K562 (cell line): ENCODE measurements around the gene MOSPD3. TPM values are rescaled to one million over a fixed set of nuclear protein-coding genes. Genes with fewer than 3 reads are reported as not detected.
"Not testable (repeated sequence)": the region's sequence is repeated elsewhere in the genome, so short reads cannot be mapped to it uniquely, and the experiment has no call there.

Experiments used
- ATAC-seq: fragments of 200-7000 bp; cut with Tn5 transposase; 3 replicates; pipeline ENCODE4 v1.9.1; 2020; ENCODE audit warnings: moderate library complexity
- BruUV-seq: library from RNA; stranded (reverse); fragments of 400-500 nt; replicated peaks from 2 replicates; lab custom pipeline; 2021; lab: Mats Ljungman, UMichigan
- CTCF ChIA-PET: fragments of 300-600 bp; formaldehyde crosslinking; extraction: SDS; loops from one replicate; lab custom pipeline; 2021; ENCODE audit warnings: low intra/inter-chr PET ratio; lab: Yijun Ruan, JAX
- POLR2A ChIA-PET: fragments of 300-600, 350-650 bp; sonication (Branson Sonifier 250); formaldehyde crosslinking; extraction: SDS; loops from one replicate; lab custom pipeline; 2021; ENCODE audit warnings: antibody characterized with exemption, inconsistent platforms; lab: Yijun Ruan, JAX
- DNase-seq, 4 experiments: peaks; one replicate each; pipeline versions ENCODE4 v3.0.0 to v3.0.0-alpha.2; 2011 to 2018; ENCODE audit warnings: low spot score in 3 of 4, mixed read lengths in 3 of 4; ENCODE audit errors: extremely low read depth in 1 of 4
- FAIRE-seq: peaks from 2 replicates; lab custom pipeline; 2011; peaks lifted over from hg19 to GRCh38; lab: Jason Lieb, UNC
- H2AFZ ChIP-seq: 2 replicates; pipeline ENCODE4 v1.6.0; 2011; ENCODE audit warnings: low read depth, low read length, control low read depth, inconsistent platforms
- H3K27ac ChIP-seq: fragments of 200-600 bp; 3 replicates; pipeline ENCODE4 v1.8.0; 2011; ENCODE audit warnings: low read depth, mild to moderate bottlenecking, control low read depth, inconsistent platforms, low read length, moderate library complexity, mixed read lengths; ENCODE audit errors: extremely low read depth
- H3K27me3 ChIP-seq, 2 experiments: fragments of 300-600 bp in 1 of 2; 2 replicates in 1 of 2; 3 replicates in 1 of 2; pipeline versions ENCODE4 v1.6.0 to v1.8.0; 2011; ENCODE audit warnings: inconsistent platforms in 2 of 2, low read length in 2 of 2, mild to moderate bottlenecking in 1 of 2, mixed read lengths in 1 of 2, moderate library complexity in 1 of 2; ENCODE audit not compliant: control insufficient read depth in 2 of 2, insufficient read depth in 2 of 2
- H3K36me3 ChIP-seq: fragments of 300-600 bp; 3 replicates; pipeline ENCODE4 v1.8.0; 2011; ENCODE audit warnings: mild to moderate bottlenecking, low read length, inconsistent platforms; ENCODE audit not compliant: control insufficient read depth, insufficient read depth
- H3K4me1 ChIP-seq, 2 experiments: fragments of 200-600 bp in 1 of 2; replicated peaks in 1 of 2; 2 replicates in 1 of 2; 3 replicates in 1 of 2; pipeline versions ENCODE4 v1.5.1 to v1.8.0; 2011; ENCODE audit warnings: inconsistent platforms in 2 of 2, low read length in 2 of 2, mild to moderate bottlenecking in 1 of 2, mixed read lengths in 1 of 2, moderate library complexity in 1 of 2; ENCODE audit not compliant: control insufficient read depth in 2 of 2, insufficient read depth in 2 of 2
- H3K4me2 ChIP-seq: 2 replicates; pipeline ENCODE4 v1.6.1; 2011; ENCODE audit warnings: low read length, control low read depth, inconsistent platforms, mixed read lengths; ENCODE audit not compliant: insufficient read depth
- H3K4me3 ChIP-seq: fragments of 200-600 bp; sonication (generic), shearing (Covaris generic); 2 replicates; pipeline ENCODE4 v1.5.1; 2016; ENCODE audit warnings: control low read depth, inconsistent platforms
- H3K79me2 ChIP-seq: fragments of 200-600 bp; 3 replicates; pipeline ENCODE4 v1.8.0; 2011; ENCODE audit warnings: low read length, inconsistent platforms; ENCODE audit not compliant: control insufficient read depth, insufficient read depth
- H3K9ac ChIP-seq, 2 experiments: 2 replicates each; pipeline versions ENCODE4 v1.6.0 to v1.6.1; 2011; ENCODE audit warnings: low read depth in 2 of 2, low read length in 2 of 2, control low read depth in 1 of 2, inconsistent platforms in 1 of 2, mild to moderate bottlenecking in 1 of 2, mixed read lengths in 1 of 2; ENCODE audit not compliant: insufficient read depth in 1 of 2
- H3K9me1 ChIP-seq: one replicate; pipeline ENCODE4 v1.6.0; 2011; ENCODE audit warnings: inconsistent platforms, mild to moderate bottlenecking, low read length, moderate library complexity; ENCODE audit not compliant: control insufficient read depth, insufficient read depth
- H3K9me3 ChIP-seq: replicated peaks from 2 replicates; pipeline ENCODE4 v1.5.1; 2011; ENCODE audit warnings: low read depth, low read length, inconsistent platforms; ENCODE audit not compliant: control insufficient read depth, insufficient read depth
- H4K20me1 ChIP-seq: replicated peaks from 2 replicates; pipeline ENCODE4 v1.6.1; 2011; ENCODE audit warnings: low read length, inconsistent platforms, mixed read lengths; ENCODE audit not compliant: control insufficient read depth, insufficient read depth
- BHLHE40 ChIP-seq: IDR thresholded peaks from 2 replicates; pipeline ENCODE4 v1.6.1; 2011; ENCODE audit warnings: low read length, improper control_type of control experiment
- NFIC ChIP-seq: fragments of 450-650 bp; IDR thresholded peaks from 2 replicates; pipeline ENCODE4 v1.6.1; 2017; ENCODE audit warnings: mild to moderate bottlenecking, inconsistent platforms
- WGBS: fragments of 100-300 bp; shearing (Covaris generic); methylation state at CpG from one replicate; pipeline ENCODE4 v1.1.6; 2016; ENCODE audit warnings: low coverage, mixed read lengths; ENCODE audit not compliant: insufficient coverage; ENCODE audit errors: missing lambda C conversion rate; 5-methylcytosine and 5-hydroxymethylcytosine counted together
- in situ Hi-C: fragments of 300-500 bp; cut with MboI; formaldehyde crosslinking; loops from 4 replicates; pipeline ENCODE4 v1.15.0; 2018; ENCODE audit warnings: inconsistent platforms, mixed read lengths
- intact Hi-C: fragments of 100-400 bp; cut with micrococcal nuclease; formaldehyde crosslinking; loops from 2 replicates; pipeline ENCODE4 v1.14.2; 2022
- polyA plus RNA-seq, 8 experiments: library from polyadenylated mRNA; depleted of rRNA in 4 of 8; stranded (reverse) in 5 of 8; unstranded in 3 of 8; fragments of >200 nt; fragmentation: Nextera tagmentation in 2 of 8; fragmentation: Illumina TruSeq in 1 of 8; extraction: Ambion mirVana in 2 of 8; extraction: Trizol in 1 of 8; gene quantifications; 2 replicates each; pipeline versions ENCODE4 v1.2.1 to v1.2.3, GENCODE V29; 2011 to 2014; ENCODE audit warnings: inconsistent platforms in 1 of 8, missing spikeins in 1 of 8
- small RNA-seq: library from RNA; depleted of rRNA; stranded (forward); fragments of <200 nt; gene quantifications from one replicate; pipeline ENCODE3, GENCODE V24; 2014
- total RNA-seq, 7 experiments: library from RNA; depleted of rRNA in 6 of 7; stranded (reverse); fragments of >200 nt in 6 of 7; fragmentation: Illumina TruSeq in 2 of 7; extraction: Trizol in 2 of 7; gene quantifications; 2 replicates each; pipeline versions ENCODE4 v1.2.1 to v1.2.3, GENCODE V29; 2011 to 2021; ENCODE audit warnings: low replicate concordance in 1 of 7
- TF ChIP-seq, protein P1 (sequence below): sonication (generic); formaldehyde crosslinking; IDR thresholded peaks from 2 replicates; pipeline ENCODE4 v1.5.0; 2020; ENCODE audit warnings: missing genetic modification reagents

The MOSPD3 gene
- total and polyA plus RNA-seq, 9 of the 15 experiments (the other 6 are each of a cell fraction or from before 2014, with no cell fraction given): 1.4 to 32.1 (median 7.3) TPM

DNA sequence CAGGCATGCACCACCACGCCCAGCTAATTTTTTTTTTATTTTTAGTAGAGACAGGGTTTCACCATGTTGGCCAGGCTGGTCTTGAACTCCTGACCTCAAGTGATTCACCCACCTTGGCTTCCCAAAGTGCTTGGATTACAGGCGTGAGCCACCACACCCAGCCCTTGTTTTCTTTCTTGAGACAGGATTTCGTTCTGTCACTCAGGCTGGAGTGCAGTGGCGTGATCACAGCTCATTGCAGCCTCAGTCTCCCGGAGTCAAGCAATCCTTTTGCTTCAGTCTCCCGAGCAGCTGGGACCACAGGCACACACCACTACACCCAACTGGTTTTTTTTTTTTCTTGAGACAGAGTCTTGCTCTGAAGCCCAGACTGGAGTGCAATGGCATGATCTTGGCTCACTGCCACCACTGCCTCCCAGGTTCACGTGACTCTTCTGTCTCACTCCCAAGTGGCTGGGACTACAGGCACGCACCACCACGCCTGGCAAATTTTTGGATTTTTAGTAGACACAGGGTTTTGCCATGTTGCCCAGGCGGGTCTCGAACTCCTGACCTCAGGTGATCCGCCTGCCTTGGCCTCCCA, 49.9 kb downstream of the MOSPD3 start:
- H3K4me3 ChIP-seq, FAIRE-seq, H3K9me3 ChIP-seq, H3K4me2 ChIP-seq, POLR2A ChIA-PET, intact Hi-C loops, H3K9me1 ChIP-seq, H3K36me3 ChIP-seq, H3K27me3 ChIP-seq, in situ Hi-C loops, H3K27ac ChIP-seq, CTCF ChIA-PET, BruUV-seq, H3K9ac ChIP-seq, H4K20me1 ChIP-seq, ATAC-seq, DNase-seq, H2AFZ ChIP-seq, H3K79me2 ChIP-seq, H3K4me1 ChIP-seq: not testable (repeated sequence)
- TF ChIP-seq NFIC (peak; percentile 81), BHLHE40 (peak; percentile 54)
- TF ChIP-seq, protein P1, sequence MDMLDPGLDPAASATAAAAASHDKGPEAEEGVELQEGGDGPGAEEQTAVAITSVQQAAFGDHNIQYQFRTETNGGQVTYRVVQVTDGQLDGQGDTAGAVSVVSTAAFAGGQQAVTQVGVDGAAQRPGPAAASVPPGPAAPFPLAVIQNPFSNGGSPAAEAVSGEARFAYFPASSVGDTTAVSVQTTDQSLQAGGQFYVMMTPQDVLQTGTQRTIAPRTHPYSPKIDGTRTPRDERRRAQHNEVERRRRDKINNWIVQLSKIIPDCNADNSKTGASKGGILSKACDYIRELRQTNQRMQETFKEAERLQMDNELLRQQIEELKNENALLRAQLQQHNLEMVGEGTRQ (CRISPR knock-in tag): peak; percentile 53; the same call in 1 of the 2 replicates
- 23% methylated on average over 12 of the region's 12 CpGs for WGBS

Small RNAs within 50 kb of the gene (small RNA-seq; reads per million reads assigned to genes)
- not detected for gene SAP25

Other genes with a start within 250 kb of the MOSPD3 start
Only the 7 nearest of the 21 such genes appear.
- gene SAP25, start 38.6 kb upstream of the MOSPD3 start, total RNA-seq (2014; rRNA removed): 1.3 and 1.8 TPM in 2 replicates
- gene SAP25, start 38.6 kb upstream of the MOSPD3 start, total RNA-seq (2014; rRNA removed; fragmentation: Illumina TruSeq; extraction: Trizol): 0.48 TPM in 1 of 2 replicates, not detected in the other
- 1.1 TPM in 2 replicates for gene SAP25, start 38.6 kb upstream of the MOSPD3 start, total RNA-seq (2015; rRNA removed; fragmentation: Illumina TruSeq; extraction: Trizol)
- 3.2 and 5.3 TPM in 2 replicates for gene SAP25, start 38.6 kb upstream of the MOSPD3 start, total RNA-seq (2021)
- gene SAP25, start 38.6 kb upstream of the MOSPD3 start, polyA plus RNA-seq (2011; rRNA removed): 0.42 and 2.1 TPM in 2 replicates
- 0.48 and 2.8 TPM in 2 replicates for gene SAP25, start 38.6 kb upstream of the MOSPD3 start, polyA plus RNA-seq (2014; fragmentation: Illumina TruSeq; extraction: Trizol)
- under 1 TPM; 0.13 to 0.14 TPM for gene SAP25, start 38.6 kb upstream of the MOSPD3 start, polyA plus RNA-seq (2014; fragmentation: Nextera tagmentation; extraction: Ambion mirVana)
- gene SAP25, start 38.6 kb upstream of the MOSPD3 start, polyA plus RNA-seq (2014; rRNA removed): 4.2 and 8.1 TPM in 2 replicates
- 15.0 and 33.7 TPM in 2 replicates for gene LRCH4, start 26.4 kb upstream of the MOSPD3 start, total RNA-seq (2014; rRNA removed)
- gene LRCH4, start 26.4 kb upstream of the MOSPD3 start, total RNA-seq (2014; rRNA removed; fragmentation: Illumina TruSeq; extraction: Trizol): 3.3 and 6.0 TPM in 2 replicates
- 15.0 and 17.2 TPM in 2 replicates for gene LRCH4, start 26.4 kb upstream of the MOSPD3 start, total RNA-seq (2015; rRNA removed; fragmentation: Illumina TruSeq; extraction: Trizol)
- gene LRCH4, start 26.4 kb upstream of the MOSPD3 start, total RNA-seq (2021): 56.0 and 63.3 TPM in 2 replicates
- 9.0 and 22.2 TPM in 2 replicates for gene LRCH4, start 26.4 kb upstream of the MOSPD3 start, polyA plus RNA-seq (2011; rRNA removed)
- 15.7 and 28.6 TPM in 2 replicates for gene LRCH4, start 26.4 kb upstream of the MOSPD3 start, polyA plus RNA-seq (2014; fragmentation: Illumina TruSeq; extraction: Trizol)
- gene LRCH4, start 26.4 kb upstream of the MOSPD3 start, polyA plus RNA-seq (2014; fragmentation: Nextera tagmentation; extraction: Ambion mirVana): under 1 TPM; 0.06 to 0.25 TPM
- gene LRCH4, start 26.4 kb upstream of the MOSPD3 start, polyA plus RNA-seq (2014; rRNA removed): 41.0 and 53.0 TPM in 2 replicates
- 0.50 and 1.4 TPM in 2 replicates for gene FBXO24, start 26.2 kb upstream of the MOSPD3 start, total RNA-seq (2014; rRNA removed)
- gene FBXO24, start 26.2 kb upstream of the MOSPD3 start, total RNA-seq (2014; rRNA removed; fragmentation: Illumina TruSeq; extraction: Trizol): 0.10 and 0.33 TPM in 2 replicates
- gene FBXO24, start 26.2 kb upstream of the MOSPD3 start, total RNA-seq (2015; rRNA removed; fragmentation: Illumina TruSeq; extraction: Trizol): 0.49 and 0.51 TPM in 2 replicates
- gene FBXO24, start 26.2 kb upstream of the MOSPD3 start, total RNA-seq (2021): 0.94 and 0.95 TPM in 2 replicates
- 0.50 and 0.57 TPM in 2 replicates for gene FBXO24, start 26.2 kb upstream of the MOSPD3 start, polyA plus RNA-seq (2011; rRNA removed)
- 0.42 and 0.80 TPM in 2 replicates for gene FBXO24, start 26.2 kb upstream of the MOSPD3 start, polyA plus RNA-seq (2014; fragmentation: Illumina TruSeq; extraction: Trizol)
- gene FBXO24, start 26.2 kb upstream of the MOSPD3 start, polyA plus RNA-seq (2014; fragmentation: Nextera tagmentation; extraction: Ambion mirVana): under 1 TPM; 0.17 to 0.27 TPM
- gene FBXO24, start 26.2 kb upstream of the MOSPD3 start, polyA plus RNA-seq (2014; rRNA removed): 0.73 and 1.3 TPM in 2 replicates
- 13.5 and 14.1 TPM in 2 replicates for gene PCOLCE, start 10.2 kb upstream of the MOSPD3 start, total RNA-seq (2014; rRNA removed)
- gene PCOLCE, start 10.2 kb upstream of the MOSPD3 start, total RNA-seq (2014; rRNA removed; fragmentation: Illumina TruSeq; extraction: Trizol): 3.8 and 4.5 TPM in 2 replicates
- gene PCOLCE, start 10.2 kb upstream of the MOSPD3 start, total RNA-seq (2015; rRNA removed; fragmentation: Illumina TruSeq; extraction: Trizol): 8.9 and 10.0 TPM in 2 replicates
- gene PCOLCE, start 10.2 kb upstream of the MOSPD3 start, total RNA-seq (2021): 32.4 and 33.9 TPM in 2 replicates
- gene PCOLCE, start 10.2 kb upstream of the MOSPD3 start, polyA plus RNA-seq (2011; rRNA removed): 5.0 and 11.8 TPM in 2 replicates
- 30.4 and 31.8 TPM in 2 replicates for gene PCOLCE, start 10.2 kb upstream of the MOSPD3 start, polyA plus RNA-seq (2014; fragmentation: Illumina TruSeq; extraction: Trizol)
- 1 to 10 TPM; 5.2 to 5.4 TPM for gene PCOLCE, start 10.2 kb upstream of the MOSPD3 start, polyA plus RNA-seq (2014; fragmentation: Nextera tagmentation; extraction: Ambion mirVana)
- gene PCOLCE, start 10.2 kb upstream of the MOSPD3 start, polyA plus RNA-seq (2014; rRNA removed): 28.0 and 28.6 TPM in 2 replicates
- gene TFR2, start 29.0 kb downstream of the MOSPD3 start, total RNA-seq (2014; rRNA removed): 71.6 and 92.0 TPM in 2 replicates
- 16.3 and 21.7 TPM in 2 replicates for gene TFR2, start 29.0 kb downstream of the MOSPD3 start, total RNA-seq (2014; rRNA removed; fragmentation: Illumina TruSeq; extraction: Trizol)
- 40.8 and 44.0 TPM in 2 replicates for gene TFR2, start 29.0 kb downstream of the MOSPD3 start, total RNA-seq (2015; rRNA removed; fragmentation: Illumina TruSeq; extraction: Trizol)
- gene TFR2, start 29.0 kb downstream of the MOSPD3 start, total RNA-seq (2021): 121 and 123 TPM in 2 replicates
- gene TFR2, start 29.0 kb downstream of the MOSPD3 start, polyA plus RNA-seq (2011; rRNA removed): 51.1 and 65.2 TPM in 2 replicates
- gene TFR2, start 29.0 kb downstream of the MOSPD3 start, polyA plus RNA-seq (2014; fragmentation: Illumina TruSeq; extraction: Trizol): 55.3 and 63.5 TPM in 2 replicates
- gene TFR2, start 29.0 kb downstream of the MOSPD3 start, polyA plus RNA-seq (2014; fragmentation: Nextera tagmentation; extraction: Ambion mirVana): 1 to 10 TPM; 3.8 to 4.7 TPM
- 82.0 and 88.6 TPM in 2 replicates for gene TFR2, start 29.0 kb downstream of the MOSPD3 start, polyA plus RNA-seq (2014; rRNA removed)
- not detected in 2 replicates for gene ACTL6B, start 43.9 kb downstream of the MOSPD3 start, total RNA-seq (2014; rRNA removed)
- gene ACTL6B, start 43.9 kb downstream of the MOSPD3 start, total RNA-seq (2014; rRNA removed; fragmentation: Illumina TruSeq; extraction: Trizol): not detected in 2 replicates
- not detected in 2 replicates for gene ACTL6B, start 43.9 kb downstream of the MOSPD3 start, total RNA-seq (2015; rRNA removed; fragmentation: Illumina TruSeq; extraction: Trizol)
- gene ACTL6B, start 43.9 kb downstream of the MOSPD3 start, total RNA-seq (2021): not detected in 2 replicates
- gene ACTL6B, start 43.9 kb downstream of the MOSPD3 start, polyA plus RNA-seq (2011; rRNA removed): not detected in 2 replicates
- not detected in 2 replicates for gene ACTL6B, start 43.9 kb downstream of the MOSPD3 start, polyA plus RNA-seq (2014; fragmentation: Illumina TruSeq; extraction: Trizol)
- gene ACTL6B, start 43.9 kb downstream of the MOSPD3 start, polyA plus RNA-seq (2014; fragmentation: Nextera tagmentation; extraction: Ambion mirVana): not detected
- gene ACTL6B, start 43.9 kb downstream of the MOSPD3 start, polyA plus RNA-seq (2014; rRNA removed): not detected in 2 replicates
- 125 and 171 TPM in 2 replicates for gene GNB2, start 61.2 kb downstream of the MOSPD3 start, total RNA-seq (2014; rRNA removed)
- 25.4 and 37.1 TPM in 2 replicates for gene GNB2, start 61.2 kb downstream of the MOSPD3 start, total RNA-seq (2014; rRNA removed; fragmentation: Illumina TruSeq; extraction: Trizol)
- gene GNB2, start 61.2 kb downstream of the MOSPD3 start, total RNA-seq (2015; rRNA removed; fragmentation: Illumina TruSeq; extraction: Trizol): 74.1 and 78.5 TPM in 2 replicates
- 320 and 323 TPM in 2 replicates for gene GNB2, start 61.2 kb downstream of the MOSPD3 start, total RNA-seq (2021)
- 83.8 and 104 TPM in 2 replicates for gene GNB2, start 61.2 kb downstream of the MOSPD3 start, polyA plus RNA-seq (2011; rRNA removed)
- gene GNB2, start 61.2 kb downstream of the MOSPD3 start, polyA plus RNA-seq (2014; fragmentation: Illumina TruSeq; extraction: Trizol): 212 and 251 TPM in 2 replicates
- 1 to 10 TPM in 1 of 2 experiments, under 1 TPM in 1; 0.65 to 5.2 TPM for gene GNB2, start 61.2 kb downstream of the MOSPD3 start, polyA plus RNA-seq (2014; fragmentation: Nextera tagmentation; extraction: Ambion mirVana)
- gene GNB2, start 61.2 kb downstream of the MOSPD3 start, polyA plus RNA-seq (2014; rRNA removed): 189 and 193 TPM in 2 replicates